Measurements from ENCODE around the gene ZNF292. TPM values are rescaled to one million over a fixed set of nuclear protein-coding genes. Genes with fewer than 3 reads are reported as not detected.
A peak's percentile ranks its signal among the peaks of the same experiment; 100 is the strongest.
"Not testable (repeated sequence)": the region's sequence is repeated elsewhere in the genome, so short reads cannot be mapped to it uniquely, and the experiment has no call there.

The ZNF292 gene
- total RNA-seq, 1 donor from 2014 or later = 72.2 TPM

DNA sequence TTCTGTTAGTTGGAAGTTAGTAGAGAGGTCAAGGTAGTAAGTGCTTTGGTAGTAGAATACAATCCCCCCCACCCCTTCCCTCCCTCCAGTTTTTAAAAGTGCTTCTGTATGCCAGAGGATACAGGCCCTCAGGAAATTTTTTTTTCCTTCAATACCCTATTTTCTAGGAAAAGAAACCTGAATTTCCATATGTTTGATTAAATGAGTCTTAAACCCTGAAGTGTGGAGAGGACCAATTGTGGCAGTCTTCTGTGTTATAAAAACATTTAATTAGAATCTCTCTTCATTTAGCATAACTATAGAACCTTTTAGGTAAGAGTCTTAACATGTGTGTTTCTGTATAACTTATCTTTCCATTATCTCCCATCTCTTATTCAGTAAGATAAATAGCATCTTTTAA, 59.5 kb downstream of the ZNF292 start:
- no peak for DNase-seq

GRCh38 chr6:87220997-87221396, 65.6 kb downstream of the ZNF292 start:
- DNase-seq = no peak

GRCh38 chr6:87222676-87223075, 67.3 kb downstream of the ZNF292 start:
- no peak for DNase-seq

DNA sequence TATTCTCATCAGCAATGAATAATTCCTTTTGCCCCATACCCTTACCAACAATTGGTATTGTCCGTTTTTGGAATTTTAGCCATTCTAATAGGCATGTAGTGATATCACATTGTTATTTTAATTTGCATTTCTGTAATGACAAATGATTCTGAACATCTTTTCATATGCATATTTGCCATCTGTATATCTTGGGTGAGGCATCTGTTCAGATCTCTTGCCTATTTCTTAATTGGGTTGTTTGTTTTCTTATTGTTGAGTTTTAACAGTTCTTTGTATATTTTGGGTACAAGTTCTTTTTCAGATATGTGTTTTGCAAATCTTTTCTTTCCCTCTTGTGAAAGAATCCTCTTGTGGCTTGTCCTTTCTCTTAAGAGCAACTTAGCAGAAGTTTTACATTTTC, 69.6 kb downstream of the ZNF292 start:
- no peak for DNase-seq

DNA sequence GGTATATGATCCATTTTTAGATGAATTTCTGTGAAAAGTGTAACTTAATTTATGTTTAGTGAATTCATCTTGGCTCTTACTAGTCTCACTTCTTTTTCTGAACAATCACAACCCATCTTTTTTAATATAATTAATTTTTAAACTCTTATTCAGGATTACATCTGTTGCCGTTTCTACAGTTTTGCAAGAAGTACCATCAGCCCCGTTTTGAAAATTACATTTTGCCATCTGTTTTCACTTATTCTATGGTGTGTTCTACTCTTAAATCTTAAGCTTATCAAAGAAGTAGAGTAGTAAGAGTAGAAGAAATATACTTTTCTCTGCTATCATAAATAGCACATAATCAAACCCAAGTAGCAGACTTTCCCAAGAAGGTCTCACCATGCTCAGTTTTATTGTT, 70.1 kb downstream of the ZNF292 start:
- DNase-seq = no peak

DNA sequence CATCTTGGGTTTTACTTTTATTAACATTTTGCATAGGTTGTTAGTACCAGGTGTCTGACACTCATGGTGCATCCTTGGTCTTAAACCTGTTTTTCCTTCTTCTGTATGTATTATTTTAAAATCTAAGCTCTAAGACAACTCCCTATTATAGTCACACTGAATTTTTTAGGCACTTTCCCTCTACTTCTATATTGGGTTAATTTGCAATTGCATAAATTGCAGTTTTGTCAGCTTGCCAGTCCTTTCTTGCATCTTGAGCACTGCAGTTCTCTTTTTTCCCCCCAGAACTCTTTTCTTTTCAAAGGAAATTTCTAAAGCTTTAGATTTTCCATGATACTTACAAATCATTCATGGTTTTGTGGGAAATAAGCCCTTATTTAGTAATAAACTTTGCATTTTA, 70.6 kb downstream of the ZNF292 start:
- no peak for DNase-seq

DNA sequence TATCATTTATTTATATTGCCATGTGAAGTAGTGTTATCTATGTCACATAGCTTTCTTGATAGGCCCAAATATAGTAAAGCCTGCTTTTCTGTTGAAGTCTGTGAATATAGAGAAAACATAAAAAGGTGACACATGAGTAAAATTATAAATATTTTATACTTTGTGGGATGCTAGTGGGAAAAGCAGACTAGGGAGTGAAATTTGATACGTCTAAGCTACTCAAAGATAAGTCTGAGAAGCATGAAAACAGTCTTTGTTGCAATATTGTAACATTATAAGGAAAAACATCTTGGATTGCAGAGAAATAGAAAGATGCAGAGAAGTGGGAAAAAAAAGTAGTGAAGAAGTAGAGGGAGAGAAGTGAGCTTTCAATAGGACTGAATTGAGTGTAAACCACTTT, 75.4 kb downstream of the ZNF292 start:
- DNase-seq = no peak

DNA sequence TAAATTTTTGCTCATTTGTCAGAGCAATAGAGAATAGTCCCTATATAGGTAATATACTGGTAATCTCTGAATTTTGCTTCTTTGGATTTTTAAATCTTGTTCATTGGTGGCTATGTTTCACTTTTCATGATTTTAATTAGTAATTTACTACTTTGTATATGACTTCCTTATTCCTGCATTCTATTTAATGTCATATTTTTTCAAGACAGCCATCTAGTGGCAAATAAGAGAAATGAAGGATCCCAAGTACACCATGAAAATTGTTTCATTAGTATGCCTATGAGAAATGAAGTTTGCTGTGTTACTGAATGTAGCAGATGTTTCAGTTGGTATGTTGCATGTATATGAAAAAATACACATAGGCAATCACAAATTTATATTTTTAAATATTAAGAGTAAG, 82.4 kb downstream of the ZNF292 start:
- DNase-seq = peak; percentile 5

DNA sequence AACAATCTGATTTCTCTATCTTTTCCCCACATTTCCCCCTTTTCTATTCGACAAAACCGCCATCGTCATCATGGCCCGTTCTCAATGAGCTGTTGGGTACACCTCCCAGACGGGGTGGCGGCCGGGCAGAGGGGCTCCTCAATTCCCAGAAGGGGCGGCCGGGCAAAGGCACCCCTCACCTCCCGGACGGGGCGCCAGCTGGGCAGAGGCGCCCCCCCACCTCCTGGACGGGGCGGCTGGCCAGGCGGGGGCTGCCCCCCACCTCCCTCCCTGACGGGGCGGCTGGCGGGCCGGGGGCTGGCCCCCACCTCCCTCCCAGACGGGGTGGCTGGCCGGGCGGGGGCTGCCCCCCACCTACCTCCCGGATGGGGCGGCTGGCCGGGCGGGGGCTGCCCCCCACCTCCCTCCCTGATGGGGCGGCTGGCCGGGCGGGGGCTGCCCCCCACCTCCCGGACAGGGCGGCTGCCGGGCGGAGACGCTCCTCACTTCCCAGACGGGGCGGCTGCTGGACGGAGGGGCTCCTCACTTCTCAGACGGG, 83.8 kb downstream of the ZNF292 start:
- not testable (repeated sequence) for DNase-seq

- no peak for DNase-seq
Measured at GRCh38 chr6:87241304-87241703, 85.9 kb downstream of the ZNF292 start.

DNA sequence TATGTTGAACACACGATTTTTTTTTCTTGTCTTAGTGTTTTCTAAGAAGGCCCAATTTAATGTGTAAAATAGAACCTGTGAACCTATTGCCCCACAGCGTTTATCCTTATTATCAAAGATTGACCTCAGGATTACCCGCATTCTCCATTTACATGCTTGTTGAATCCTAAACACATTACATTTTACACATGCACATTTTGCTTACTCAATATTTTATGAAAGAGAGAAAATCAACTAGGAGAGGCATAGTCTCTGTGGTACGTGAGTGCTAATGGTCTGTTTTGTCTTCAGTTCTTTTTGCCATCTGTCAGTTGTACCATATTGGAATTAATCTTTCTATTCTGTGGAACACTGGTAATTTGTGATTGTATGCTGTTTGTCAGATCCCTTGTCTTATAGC, 86.9 kb downstream of the ZNF292 start:
- DNase-seq = no peak

GRCh38 chr6:87243812-87244211, 88.4 kb downstream of the ZNF292 start:
- no peak for DNase-seq

DNA sequence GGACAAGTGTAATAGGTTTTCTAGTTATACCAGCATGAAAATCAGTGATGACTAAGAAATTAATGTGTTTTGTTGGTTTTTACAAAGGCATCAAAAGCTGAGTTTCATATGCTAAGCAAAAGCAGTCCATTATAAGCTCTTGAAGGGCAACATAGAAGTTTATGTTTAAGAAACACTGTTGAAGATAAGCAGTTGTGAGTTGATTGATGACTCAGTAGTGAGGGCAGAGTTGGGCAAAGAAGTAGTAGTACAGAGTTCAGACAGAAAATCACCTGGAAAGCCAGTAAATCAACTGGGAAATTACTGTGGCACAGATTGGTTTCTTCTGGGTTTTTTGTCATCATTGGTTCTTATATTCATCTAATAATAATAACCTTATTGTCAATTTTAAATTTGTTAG, 89.0 kb downstream of the ZNF292 start:
- no peak for DNase-seq

DNA sequence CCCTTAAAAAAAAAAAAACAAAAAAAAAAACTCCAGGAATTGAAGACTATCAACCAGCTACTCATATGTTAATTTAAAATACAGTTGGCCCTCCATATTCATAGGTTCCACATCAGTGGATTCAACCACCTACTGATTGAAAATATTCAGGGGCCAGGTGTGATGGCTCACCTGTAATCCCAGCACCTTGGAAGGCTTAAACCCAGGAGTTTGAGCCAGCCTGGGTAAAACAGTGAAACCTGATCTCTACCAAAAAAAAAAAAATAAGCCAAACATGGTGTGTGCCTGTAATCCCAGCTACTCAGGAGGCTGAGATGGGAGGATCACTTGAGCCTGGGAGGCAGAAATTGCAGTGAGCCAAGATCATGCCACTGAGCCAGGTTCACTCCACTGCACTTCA, 94.7 kb downstream of the ZNF292 start:
- DNase-seq = no peak

DNA sequence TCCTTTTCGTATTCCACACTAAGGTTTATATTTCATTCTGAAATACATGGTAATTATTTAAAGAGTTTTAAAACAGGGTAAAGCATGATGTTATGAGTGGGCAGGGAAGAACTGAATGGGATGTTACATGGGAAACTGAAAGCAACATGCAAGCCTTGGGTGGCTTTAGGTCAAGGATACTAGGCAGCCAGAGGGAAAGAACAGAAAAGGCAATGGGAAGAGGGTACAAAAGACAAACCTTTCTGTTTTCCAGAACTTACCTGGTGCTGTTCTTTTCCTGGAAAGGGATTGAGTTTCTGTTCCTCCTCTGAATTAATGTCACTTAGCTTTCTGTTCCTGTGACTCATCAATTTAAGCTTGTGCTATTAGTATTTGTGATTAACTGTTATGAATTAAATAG, 95.9 kb downstream of the ZNF292 start:
- no peak for DNase-seq

GRCh38 chr6:87251725-87252124, 96.4 kb downstream of the ZNF292 start:
- DNase-seq = no peak

DNA sequence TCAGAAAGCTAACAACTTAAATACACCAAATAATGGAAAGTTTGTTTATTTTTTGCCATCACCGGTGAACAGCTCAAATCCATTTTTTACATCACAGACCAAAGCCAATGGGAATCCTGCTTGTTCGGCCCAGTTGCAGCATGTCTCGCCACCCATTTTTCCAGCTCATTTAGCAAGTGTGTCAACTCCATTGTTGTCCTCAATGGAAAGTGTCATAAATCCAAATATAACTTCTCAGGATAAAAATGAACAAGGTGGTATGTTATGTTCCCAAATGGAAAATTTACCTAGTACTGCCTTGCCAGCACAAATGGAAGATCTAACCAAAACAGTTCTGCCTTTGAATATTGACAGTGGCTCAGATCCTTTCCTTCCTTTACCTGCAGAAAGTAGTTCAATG, 101.7 kb downstream of the ZNF292 start:
- no peak for DNase-seq

DNA sequence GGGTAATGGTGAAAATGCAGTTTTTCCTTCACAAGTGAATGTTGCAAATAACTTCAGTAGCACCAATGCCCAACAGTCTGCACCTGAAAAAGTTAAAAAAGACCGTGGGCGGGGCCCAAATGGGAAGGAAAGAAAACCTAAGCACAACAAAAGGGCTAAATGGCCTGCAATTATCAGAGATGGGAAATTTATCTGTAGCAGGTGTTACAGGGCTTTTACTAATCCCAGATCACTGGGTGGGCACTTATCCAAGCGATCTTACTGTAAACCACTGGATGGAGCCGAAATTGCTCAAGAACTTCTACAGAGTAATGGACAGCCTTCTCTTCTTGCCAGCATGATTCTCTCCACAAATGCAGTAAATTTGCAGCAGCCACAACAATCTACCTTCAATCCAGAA, 102.2 kb downstream of the ZNF292 start:
- DNase-seq = no peak

DNA sequence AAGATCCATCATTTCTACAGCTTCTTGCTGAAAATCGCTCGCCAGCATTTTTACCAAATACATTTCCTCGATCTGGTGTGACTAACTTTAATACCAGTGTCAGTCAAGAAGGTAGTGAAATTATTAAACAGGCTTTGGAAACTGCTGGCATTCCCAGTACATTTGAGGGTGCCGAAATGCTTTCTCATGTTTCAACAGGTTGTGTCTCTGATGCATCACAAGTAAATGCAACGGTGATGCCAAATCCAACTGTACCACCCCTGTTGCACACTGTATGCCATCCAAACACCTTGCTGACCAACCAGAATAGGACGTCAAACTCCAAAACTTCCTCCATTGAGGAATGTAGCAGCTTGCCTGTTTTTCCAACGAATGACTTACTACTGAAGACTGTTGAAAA, 102.6 kb downstream of the ZNF292 start:
- no peak for DNase-seq

- DNase-seq = no peak
Measured at GRCh38 chr6:87259791-87260190, 104.4 kb downstream of the ZNF292 start.

DNA sequence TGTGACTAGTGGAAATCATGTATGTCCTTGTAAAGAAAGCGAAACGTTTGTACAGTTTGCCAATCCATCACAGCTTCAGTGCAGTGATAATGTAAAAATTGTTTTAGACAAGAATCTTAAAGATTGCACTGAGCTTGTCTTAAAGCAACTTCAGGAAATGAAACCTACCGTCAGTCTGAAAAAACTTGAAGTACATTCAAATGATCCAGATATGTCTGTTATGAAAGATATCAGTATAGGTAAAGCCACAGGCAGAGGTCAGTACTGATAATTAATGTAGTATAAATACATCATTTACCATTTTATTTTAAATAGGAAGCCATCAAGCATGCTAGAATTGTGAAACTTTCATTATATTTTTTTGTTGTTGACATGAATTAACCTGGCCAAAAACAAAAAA, 106.2 kb downstream of the ZNF292 start:
- no peak for DNase-seq

DNA sequence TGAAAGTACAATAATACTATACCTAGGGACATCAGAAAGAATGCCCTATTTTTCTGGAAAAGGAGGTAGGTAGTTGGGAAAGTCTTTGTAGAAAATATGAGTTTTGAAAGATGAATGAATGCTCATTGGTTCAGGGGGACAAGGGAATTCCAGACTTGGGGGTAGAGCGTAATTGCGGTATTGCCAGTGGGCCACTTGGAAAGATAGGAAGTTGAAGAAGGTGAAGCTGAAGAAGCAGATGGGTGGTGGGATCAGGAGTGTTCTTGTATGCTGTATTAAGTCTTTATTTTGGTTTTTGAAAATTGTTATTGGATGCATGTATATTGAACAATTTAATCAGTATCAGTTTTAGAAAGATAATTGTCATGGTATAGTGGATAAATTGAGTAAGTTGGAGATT, 109.1 kb downstream of the ZNF292 start:
- DNase-seq = no peak

GRCh38 chr6:87274660-87275274, 119.4 kb downstream of the ZNF292 start:
- no peak for DNase-seq

DNA sequence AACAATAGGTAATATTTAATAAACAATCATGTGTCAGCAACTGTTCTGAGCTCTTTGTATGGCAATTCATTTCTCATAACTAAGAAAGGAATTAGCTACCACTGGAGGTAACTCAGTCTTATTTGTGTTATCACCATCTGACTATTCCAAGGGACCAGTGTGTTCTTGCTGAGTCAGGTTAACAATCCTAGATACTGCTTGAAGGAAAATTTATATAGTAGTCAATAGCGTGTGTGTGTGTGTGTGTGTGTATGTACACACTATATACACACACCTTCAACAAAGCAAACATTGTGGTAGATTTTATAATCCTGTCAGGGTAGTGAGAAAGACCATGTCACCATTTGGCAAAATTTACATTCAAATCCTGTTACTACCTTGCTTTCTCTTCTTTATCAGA, 121.3 kb downstream of the ZNF292 start:
- no peak for DNase-seq

DNA sequence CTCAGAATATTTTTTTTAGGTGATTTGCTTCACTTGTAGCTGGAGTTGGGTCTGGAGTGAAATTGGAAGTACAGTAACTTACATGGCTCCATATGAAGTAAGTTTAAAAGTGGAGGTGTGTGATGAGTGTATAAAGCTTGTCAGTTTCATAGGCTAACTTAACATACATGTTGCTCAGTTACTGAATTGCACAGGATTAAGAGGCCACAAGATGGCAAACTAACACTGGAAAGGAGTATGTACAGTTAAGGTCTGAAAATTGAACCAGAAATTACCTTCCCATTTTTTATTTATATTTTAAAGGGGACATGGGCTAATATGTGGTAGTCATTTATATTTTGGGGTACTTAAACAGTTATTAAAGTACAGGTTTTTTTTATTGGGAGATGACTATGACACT, 121.8 kb downstream of the ZNF292 start:
- no peak for DNase-seq
